HepG2 (cell line): ENCODE measurements around the gene PLG. TPM values are rescaled to one million over a fixed set of nuclear protein-coding genes. Genes with fewer than 3 reads are reported as not detected.
A peak's percentile ranks its signal among the peaks of the same experiment; 100 is the strongest.

ENCODE experiments used
- ASH2L ChIP-seq: fragments of 300-600, 200-600 bp; sonication (generic); IDR thresholded peaks from 2 replicates; pipeline ENCODE4 v1.7.0; 2017; ENCODE audit warnings: low read depth, mild to moderate bottlenecking, moderate library complexity, mixed read lengths, low read length; ENCODE audit not compliant: insufficient read length
- CREB1 ChIP-seq, 2 experiments: fragments of 450-650 bp in 1 of 2; IDR thresholded peaks; 2 replicates each; pipeline ENCODE4 v1.6.1; 2016 to 2017; ENCODE audit warnings: control low read depth in 1 of 2, mild to moderate bottlenecking in 1 of 2, missing compliant biosample characterization in 1 of 2, missing genetic modification characterization in 1 of 2
- FOXJ3 ChIP-seq: sonication (generic); formaldehyde crosslinking; IDR thresholded peaks from 2 replicates; pipeline ENCODE4 v1.4.0; 2020; ENCODE audit warnings: missing genetic modification reagents, mild to moderate bottlenecking, borderline replicate concordance
- HES4 ChIP-seq: sonication (generic); formaldehyde crosslinking; IDR thresholded peaks from 2 replicates; pipeline ENCODE4 v1.9.0; 2021; ENCODE audit warnings: mild to moderate bottlenecking, missing genetic modification reagents, borderline replicate concordance
- NONO ChIP-seq, 2 experiments: fragments of 450-650 bp in 1 of 2; sonication (generic) in 1 of 2; formaldehyde crosslinking in 1 of 2; IDR thresholded peaks in 1 of 2; conservative IDR thresholded peaks in 1 of 2; 2 replicates each; pipeline versions ENCODE4 v1.6.1 to v1.8.0; 2017 to 2022; ENCODE audit warnings: mild to moderate bottlenecking in 1 of 2, missing genetic modification reagents in 1 of 2, moderate library complexity in 1 of 2
- PHF21A ChIP-seq: sonication (generic); formaldehyde crosslinking; IDR thresholded peaks from 2 replicates; pipeline ENCODE4 v1.5.0; 2020; ENCODE audit warnings: mild to moderate bottlenecking, missing genetic modification reagents
- PPARG ChIP-seq: conservative IDR thresholded peaks from 2 replicates; pipeline ENCODE4 v1.6.1; 2016; ENCODE audit warnings: missing biosample characterization, missing genetic modification reagents
- RBM22 ChIP-seq: fragments of 200-400 bp; formaldehyde crosslinking; optimal IDR thresholded peaks from 2 replicates; pipeline ENCODE3; 2017; ENCODE audit warnings: mild to moderate bottlenecking, low read length, moderate library complexity
- SIN3A ChIP-seq: IDR thresholded peaks from 2 replicates; pipeline ENCODE4 v1.6.1; 2011; ENCODE audit warnings: low read depth, mild to moderate bottlenecking, control low read depth, low read length, borderline replicate concordance
- SMYD3 ChIP-seq: sonication (generic); formaldehyde crosslinking; IDR thresholded peaks from 2 replicates; pipeline ENCODE4 v1.8.1; 2023; ENCODE audit warnings: mild to moderate bottlenecking, missing genetic modification reagents
- SNAI1 ChIP-seq: sonication (generic); formaldehyde crosslinking; IDR thresholded peaks from 2 replicates; pipeline ENCODE4 v1.5.0; 2020; ENCODE audit warnings: mild to moderate bottlenecking, missing genetic modification reagents, borderline replicate concordance
- USF2 ChIP-seq, 2 experiments: sonication (generic) in 1 of 2; formaldehyde crosslinking in 1 of 2; IDR thresholded peaks; 2 replicates each; pipeline versions ENCODE4 v1.5.1 to v1.6.1; 2011 to 2020; ENCODE audit warnings: borderline replicate concordance in 1 of 2, low read depth in 1 of 2, low read length in 1 of 2, mild to moderate bottlenecking in 1 of 2, missing genetic modification reagents in 1 of 2, moderate library complexity in 1 of 2
- ZFX ChIP-seq: sonication (generic); formaldehyde crosslinking; IDR thresholded peaks from 2 replicates; pipeline ENCODE4 v1.4.0; 2020; ENCODE audit warnings: mild to moderate bottlenecking, low read depth, missing genetic modification reagents, moderate library complexity
- ZNF709 ChIP-seq: sonication (generic); formaldehyde crosslinking; IDR thresholded peaks from 2 replicates; pipeline ENCODE4 v1.5.0; 2020; ENCODE audit warnings: mild to moderate bottlenecking, missing genetic modification reagents
- ZNF749 ChIP-seq: sonication (generic); formaldehyde crosslinking; IDR thresholded peaks from 2 replicates; pipeline ENCODE4 v1.8.0; 2022; ENCODE audit warnings: mild to moderate bottlenecking, missing genetic modification reagents, moderate library complexity, borderline replicate concordance
- polyA plus RNA-seq, 8 experiments: library from polyadenylated mRNA; depleted of rRNA in 3 of 8; stranded (reverse) in 7 of 8; unstranded in 1 of 8; fragments of >200 nt; fragmentation: Illumina TruSeq in 4 of 8; extraction: Trizol in 4 of 8; gene quantifications; 2 replicates each; pipeline versions ENCODE4 v1.2.1 to v1.2.3, GENCODE V29; 2011 to 2016; ENCODE audit warnings: low read depth in 4 of 8, missing spikeins in 1 of 8, mixed read lengths in 1 of 8; ENCODE audit not compliant: insufficient read depth in 1 of 8
- total RNA-seq, 5 experiments: library from RNA; depleted of rRNA; stranded (reverse); fragments of >200 nt; fragmentation: Illumina TruSeq; extraction: Trizol; gene quantifications; 2 replicates each; pipeline ENCODE4 v1.2.3, GENCODE V29; 2016; ENCODE audit warnings: low read depth in 1 of 5
- TF ChIP-seq, protein P1 (sequence below): sonication (generic); formaldehyde crosslinking; IDR thresholded peaks from 2 replicates; pipeline ENCODE4 v1.4.0; 2020; ENCODE audit warnings: mild to moderate bottlenecking, missing genetic modification reagents
- TF ChIP-seq, protein P2 (sequence below): sonication (generic); formaldehyde crosslinking; IDR thresholded peaks from 2 replicates; pipeline ENCODE4 v1.4.0; 2020; ENCODE audit warnings: mild to moderate bottlenecking, missing genetic modification reagents
- TF ChIP-seq, protein P3 (sequence below): sonication (generic); formaldehyde crosslinking; IDR thresholded peaks from 2 replicates; pipeline ENCODE4 v1.4.0; 2020; ENCODE audit warnings: missing genetic modification reagents

Gene PLG
- total and polyA plus RNA-seq, 2 of the 13 experiments (the other 11 are each of a cell fraction or from before 2014, with no cell fraction given) = 1.7 to 10.7 TPM

DNA sequence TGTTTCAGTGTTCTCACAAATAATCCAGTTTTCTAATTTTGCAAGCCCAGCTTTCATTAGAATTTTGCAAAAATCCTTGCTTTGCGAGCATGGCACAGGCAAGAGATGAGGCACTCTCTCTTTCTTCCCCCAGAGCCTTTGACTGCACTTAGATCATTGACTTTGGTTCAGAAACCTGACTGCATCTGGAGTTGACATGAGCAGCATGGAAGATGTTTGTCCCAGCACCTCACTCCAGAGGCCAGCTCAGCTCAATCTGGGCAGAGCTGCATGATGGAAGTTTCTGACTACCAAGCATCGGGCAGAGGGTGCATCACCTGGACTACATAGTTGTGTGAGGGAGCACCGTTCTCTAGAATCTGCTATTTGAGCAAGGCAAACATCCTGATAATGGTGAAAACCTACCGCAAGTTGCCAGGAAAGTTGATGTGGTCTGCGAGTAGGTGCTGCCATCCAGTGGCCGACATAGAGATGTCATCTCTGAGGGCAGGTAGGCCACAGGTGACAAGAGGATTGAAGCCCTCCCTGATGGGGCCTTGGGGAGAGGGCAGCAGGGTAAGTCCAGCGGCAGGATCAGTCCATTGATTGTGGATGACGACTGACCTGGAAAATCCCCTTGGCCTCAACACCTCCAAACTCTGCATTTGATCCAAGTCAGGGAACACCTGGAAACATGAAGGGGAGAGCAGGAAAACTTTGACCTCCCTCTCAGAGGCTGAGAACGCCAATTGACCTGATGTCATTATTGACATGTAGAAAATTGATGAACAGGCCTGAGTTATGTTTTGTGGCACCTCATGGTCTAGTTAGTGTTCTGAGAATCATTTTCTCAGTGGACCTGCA lies 34.2 kb upstream of the PLG start (continued):
- no peak for TF ChIP-seq NONO (IDR thresholded peaks at IDR 0.05)
- TF ChIP-seq NONO (CRISPR knock-in tag; conservative IDR thresholded peaks at IDR 0.05) = no peak
- peak; percentile 50; the same call in 1 of the 2 replicates for TF ChIP-seq PPARG (CRISPR knock-in tag)
- no peak for TF ChIP-seq RBM22
- TF ChIP-seq HES4 (CRISPR knock-in tag) = 0 out of 2 replicates have a peak, but pooled peaks have one; percentile 37
- no peak for TF ChIP-seq FOXJ3 (CRISPR knock-in tag)
- no peak for TF ChIP-seq USF2 (IDR thresholded peaks at IDR 0.05; ENCODE audit: low read depth, low read length)
- TF ChIP-seq USF2 (CRISPR knock-in tag; IDR thresholded peaks at IDR 0.05; ENCODE audit: borderline replicate concordance) = no peak
- no peak for TF ChIP-seq CREB1 (IDR thresholded peaks at IDR 0.05)
- no peak for TF ChIP-seq CREB1 (CRISPR knock-in tag; IDR thresholded peaks at IDR 0.05)
- peak; percentile 51; the same call in 1 of the 2 replicates for TF ChIP-seq ZFX (CRISPR knock-in tag)
- no peak for TF ChIP-seq PHF21A (CRISPR knock-in tag)
- no peak for TF ChIP-seq SIN3A
- TF ChIP-seq, protein P1, sequence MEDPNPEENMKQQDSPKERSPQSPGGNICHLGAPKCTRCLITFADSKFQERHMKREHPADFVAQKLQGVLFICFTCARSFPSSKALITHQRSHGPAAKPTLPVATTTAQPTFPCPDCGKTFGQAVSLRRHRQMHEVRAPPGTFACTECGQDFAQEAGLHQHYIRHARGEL (CRISPR knock-in tag) = no peak
- no peak for TF ChIP-seq SMYD3
- TF ChIP-seq, protein P2, sequence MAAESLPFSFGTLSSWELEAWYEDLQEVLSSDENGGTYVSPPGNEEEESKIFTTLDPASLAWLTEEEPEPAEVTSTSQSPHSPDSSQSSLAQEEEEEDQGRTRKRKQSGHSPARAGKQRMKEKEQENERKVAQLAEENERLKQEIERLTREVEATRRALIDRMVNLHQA (CRISPR knock-in tag) = no peak
- TF ChIP-seq SNAI1 (CRISPR knock-in tag) = no peak
- TF ChIP-seq, protein P3, sequence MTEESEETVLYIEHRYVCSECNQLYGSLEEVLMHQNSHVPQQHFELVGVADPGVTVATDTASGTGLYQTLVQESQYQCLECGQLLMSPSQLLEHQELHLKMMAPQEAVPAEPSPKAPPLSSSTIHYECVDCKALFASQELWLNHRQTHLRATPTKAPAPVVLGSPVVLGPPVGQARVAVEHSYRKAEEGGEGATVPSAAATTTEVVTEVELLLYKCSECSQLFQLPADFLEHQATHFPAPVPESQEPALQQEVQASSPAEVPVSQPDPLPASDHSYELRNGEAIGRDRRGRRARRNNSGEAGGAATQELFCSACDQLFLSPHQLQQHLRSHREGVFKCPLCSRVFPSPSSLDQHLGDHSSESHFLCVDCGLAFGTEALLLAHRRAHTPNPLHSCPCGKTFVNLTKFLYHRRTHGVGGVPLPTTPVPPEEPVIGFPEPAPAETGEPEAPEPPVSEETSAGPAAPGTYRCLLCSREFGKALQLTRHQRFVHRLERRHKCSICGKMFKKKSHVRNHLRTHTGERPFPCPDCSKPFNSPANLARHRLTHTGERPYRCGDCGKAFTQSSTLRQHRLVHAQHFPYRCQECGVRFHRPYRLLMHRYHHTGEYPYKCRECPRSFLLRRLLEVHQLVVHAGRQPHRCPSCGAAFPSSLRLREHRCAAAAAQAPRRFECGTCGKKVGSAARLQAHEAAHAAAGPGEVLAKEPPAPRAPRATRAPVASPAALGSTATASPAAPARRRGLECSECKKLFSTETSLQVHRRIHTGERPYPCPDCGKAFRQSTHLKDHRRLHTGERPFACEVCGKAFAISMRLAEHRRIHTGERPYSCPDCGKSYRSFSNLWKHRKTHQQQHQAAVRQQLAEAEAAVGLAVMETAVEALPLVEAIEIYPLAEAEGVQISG (CRISPR knock-in tag) = peak; percentile 46; the same call in 1 of the 2 replicates
- no peak for TF ChIP-seq ZNF749
- TF ChIP-seq ASH2L = no peak
- TF ChIP-seq ZNF709 (CRISPR knock-in tag) = peak; percentile 40; the same call in 1 of the 2 replicates
